HEK293 (cell line): ENCODE data around the gene PRG2.

Experiments used
- AEBP2 ChIP-seq: fragments of 450-650 bp; formaldehyde crosslinking; IDR thresholded peaks from 2 replicates; pipeline ENCODE4 v1.5.1; 2016; ENCODE audit warnings: missing biosample characterization, missing genetic modification characterization, borderline replicate concordance
- CTCF ChIP-seq: fragments of 450-650 bp; formaldehyde crosslinking; IDR thresholded peaks from 2 replicates; pipeline ENCODE4 v1.5.1; 2016; ENCODE audit warnings: missing biosample characterization, missing genetic modification characterization
- REST ChIP-seq: fragments of 450-650 bp; formaldehyde crosslinking; IDR thresholded peaks from 2 replicates; pipeline ENCODE4 v1.5.1; 2016; ENCODE audit warnings: missing biosample characterization, missing genetic modification characterization
- SETDB1 ChIP-seq: IDR thresholded peaks from one replicate; pipeline ENCODE4 v1.6.1; 2017; ENCODE audit warnings: mild to moderate bottlenecking, low read length, moderate library complexity, mixed read lengths; ENCODE audit not compliant: insufficient read length
- ZNF169 ChIP-seq: fragments of 450-650 bp; formaldehyde crosslinking; IDR thresholded peaks from 2 replicates; pipeline ENCODE4 v1.5.1; 2016; ENCODE audit warnings: missing biosample characterization, missing genetic modification characterization
- ZNF202 ChIP-seq: fragments of 450-650 bp; formaldehyde crosslinking; IDR thresholded peaks from 2 replicates; pipeline ENCODE4 v1.5.1; 2016; ENCODE audit warnings: missing biosample characterization, missing genetic modification characterization, borderline replicate concordance
- ZNF350 ChIP-seq: fragments of 450-650 bp; formaldehyde crosslinking; IDR thresholded peaks from 2 replicates; pipeline ENCODE4 v1.5.0; 2017; ENCODE audit warnings: missing biosample characterization, mild to moderate bottlenecking, missing genetic modification characterization
- ZNF473 ChIP-seq: fragments of 450-650 bp; formaldehyde crosslinking; IDR thresholded peaks from 2 replicates; pipeline ENCODE4 v1.5.1; 2017; ENCODE audit warnings: missing biosample characterization, missing genetic modification characterization
- ZNF558 ChIP-seq: fragments of 450-650 bp; formaldehyde crosslinking; IDR thresholded peaks from 2 replicates; pipeline ENCODE4 v1.5.1; 2016; ENCODE audit warnings: missing biosample characterization, missing genetic modification characterization
- ZNF654 ChIP-seq: fragments of 450-650 bp; formaldehyde crosslinking; IDR thresholded peaks from 2 replicates; pipeline ENCODE4 v1.5.1; 2016; ENCODE audit warnings: low read depth, missing biosample characterization, missing genetic modification characterization
- ZSCAN16 ChIP-seq: fragments of 450-650 bp; formaldehyde crosslinking; IDR thresholded peaks from 2 replicates; pipeline ENCODE4 v1.5.1; 2016; ENCODE audit warnings: missing biosample characterization, missing genetic modification characterization
- ZSCAN30 ChIP-seq: fragments of 450-650 bp; IDR thresholded peaks from 2 replicates; pipeline ENCODE4 v1.5.1; 2018; ENCODE audit warnings: missing biosample characterization, mild to moderate bottlenecking, missing genetic modification characterization, moderate library complexity

GRCh38 chr11:57353852-57354251 lies 36.6 kb downstream of the PRG2 start:
- TF ChIP-seq CTCF (no peak), ZSCAN30 (tag by site-specific recombination) (no peak), ZSCAN16 (tag by site-specific recombination) (no peak), ZNF169 (tag by site-specific recombination) (no peak), AEBP2 (tag by site-specific recombination) (no peak), ZNF473 (tag by site-specific recombination) (no peak), REST (tag by site-specific recombination) (no peak), ZNF654 (tag by site-specific recombination) (no peak), ZNF202 (tag by site-specific recombination) (no peak), SETDB1 (no peak), ZNF558 (tag by site-specific recombination) (no peak), ZNF350 (tag by site-specific recombination) (no peak)
